ENCODE data around the gene ATP6V1G3.

Gene ATP6V1G3

DNA sequence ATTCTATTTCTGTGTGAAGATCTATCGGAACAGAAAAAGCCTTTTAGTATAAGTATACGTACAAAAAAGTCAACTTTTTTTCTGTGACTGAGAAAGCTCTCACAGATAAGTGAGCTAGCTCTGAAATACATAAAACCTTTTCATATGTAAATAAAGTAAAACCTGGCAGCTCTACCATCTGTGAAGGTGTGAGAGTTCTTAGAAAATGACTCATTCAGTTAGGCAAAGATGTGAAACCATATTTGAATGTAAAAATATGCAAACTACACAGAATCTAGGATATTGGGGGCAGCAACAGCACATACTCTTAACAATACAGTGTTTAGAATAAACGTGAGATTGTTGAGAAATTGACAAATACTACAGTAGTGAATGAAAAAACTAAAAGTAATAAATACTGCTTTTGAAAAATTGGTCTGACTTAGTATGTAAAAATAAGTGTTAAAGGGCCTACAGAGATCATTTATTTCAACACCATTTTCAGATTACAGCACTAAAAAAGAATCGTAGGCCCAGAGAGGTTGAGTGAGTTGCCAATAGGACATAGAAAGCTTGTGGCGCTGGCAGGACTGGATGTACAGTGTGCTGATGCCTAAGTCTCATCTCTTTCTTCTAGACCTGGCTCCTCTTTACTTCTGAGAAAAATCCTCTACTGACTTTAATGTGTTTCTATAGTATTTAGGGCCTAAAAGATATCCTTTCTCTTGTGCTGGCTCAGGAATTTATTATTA lies 19.8 kb downstream of the ATP6V1G3 start:
- no peak overlapping the region for H3K4me3 ChIP-seq (ENCODE audit: low read length)
- no peak for DNase-seq (ENCODE audit: low read depth)
- TF ChIP-seq, protein P1, sequence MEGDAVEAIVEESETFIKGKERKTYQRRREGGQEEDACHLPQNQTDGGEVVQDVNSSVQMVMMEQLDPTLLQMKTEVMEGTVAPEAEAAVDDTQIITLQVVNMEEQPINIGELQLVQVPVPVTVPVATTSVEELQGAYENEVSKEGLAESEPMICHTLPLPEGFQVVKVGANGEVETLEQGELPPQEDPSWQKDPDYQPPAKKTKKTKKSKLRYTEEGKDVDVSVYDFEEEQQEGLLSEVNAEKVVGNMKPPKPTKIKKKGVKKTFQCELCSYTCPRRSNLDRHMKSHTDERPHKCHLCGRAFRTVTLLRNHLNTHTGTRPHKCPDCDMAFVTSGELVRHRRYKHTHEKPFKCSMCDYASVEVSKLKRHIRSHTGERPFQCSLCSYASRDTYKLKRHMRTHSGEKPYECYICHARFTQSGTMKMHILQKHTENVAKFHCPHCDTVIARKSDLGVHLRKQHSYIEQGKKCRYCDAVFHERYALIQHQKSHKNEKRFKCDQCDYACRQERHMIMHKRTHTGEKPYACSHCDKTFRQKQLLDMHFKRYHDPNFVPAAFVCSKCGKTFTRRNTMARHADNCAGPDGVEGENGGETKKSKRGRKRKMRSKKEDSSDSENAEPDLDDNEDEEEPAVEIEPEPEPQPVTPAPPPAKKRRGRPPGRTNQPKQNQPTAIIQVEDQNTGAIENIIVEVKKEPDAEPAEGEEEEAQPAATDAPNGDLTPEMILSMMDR (conservative IDR thresholded peaks at IDR 0.05; ENCODE audit: low read length) = no peak

GRCh38 chr1:198519639-198520501 lies 20.6 kb downstream of the ATP6V1G3 start:
- H3K4me3 ChIP-seq (ENCODE audit: low read length) = no peak overlapping the region
- no peak for DNase-seq (ENCODE audit: low read depth)
- TF ChIP-seq, protein P1 (conservative IDR thresholded peaks at IDR 0.05; ENCODE audit: low read length) = no peak

- TF ChIP-seq, protein P1 (conservative IDR thresholded peaks at IDR 0.05; ENCODE audit: low read length) = no peak
- no peak for DNase-seq (ENCODE audit: low read depth)
- no peak overlapping the region for H3K4me3 ChIP-seq (ENCODE audit: low read length)
Observed at GRCh38 chr1:198517623-198518199, 22.8 kb downstream of the ATP6V1G3 start.

DNA sequence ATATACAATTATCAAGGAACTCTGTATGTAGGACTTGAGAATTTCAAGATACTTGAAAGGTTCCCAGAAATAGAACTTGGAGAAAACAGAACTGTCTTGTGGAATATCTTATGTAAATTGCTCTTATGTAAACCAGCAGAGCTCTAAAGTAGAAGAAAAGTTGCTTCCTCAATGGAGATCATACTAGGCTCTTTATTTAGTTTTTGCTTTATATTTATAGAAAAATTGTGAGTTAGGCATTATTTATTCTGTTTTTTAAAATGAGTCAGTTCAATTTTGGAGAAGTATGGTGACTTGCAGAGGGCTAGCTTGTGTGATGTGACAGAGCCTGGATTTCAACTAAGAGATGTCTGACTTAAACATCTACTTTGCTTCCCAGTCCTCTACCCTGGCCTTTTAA lies 40.4 kb downstream of the ATP6V1G3 start:
- no peak overlapping the region for H3K4me3 ChIP-seq (ENCODE audit: low read length)
- TF ChIP-seq, protein P1 (conservative IDR thresholded peaks at IDR 0.05; ENCODE audit: low read length) = no peak

DNA sequence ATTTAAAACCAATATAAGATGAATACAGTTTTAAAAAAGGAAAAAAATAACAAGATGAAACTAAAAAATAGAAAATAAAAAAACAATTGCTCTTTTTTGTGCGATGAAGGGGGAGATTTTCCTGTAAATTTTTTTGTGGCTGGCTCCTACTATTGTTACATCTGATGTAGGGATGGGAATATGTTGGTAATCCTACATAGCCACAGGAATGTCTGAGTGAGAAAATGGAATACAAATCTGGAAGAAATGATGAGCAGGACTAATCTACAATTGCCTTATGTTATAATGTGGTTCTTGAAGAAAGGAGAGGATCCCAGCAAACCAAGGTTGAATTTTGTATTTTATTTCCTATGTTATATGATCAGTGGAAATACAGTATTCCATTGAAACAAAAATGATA lies 40.9 kb downstream of the ATP6V1G3 start:
- TF ChIP-seq, protein P1 (conservative IDR thresholded peaks at IDR 0.05; ENCODE audit: low read length) = no peak
- DNase-seq (ENCODE audit: low read depth) = peak; percentile 90

More for the DNA sequence above, 40.4 kb downstream of the ATP6V1G3 start:
- DNase-seq (ENCODE audit: low read depth) = peak; percentile 20

DNA sequence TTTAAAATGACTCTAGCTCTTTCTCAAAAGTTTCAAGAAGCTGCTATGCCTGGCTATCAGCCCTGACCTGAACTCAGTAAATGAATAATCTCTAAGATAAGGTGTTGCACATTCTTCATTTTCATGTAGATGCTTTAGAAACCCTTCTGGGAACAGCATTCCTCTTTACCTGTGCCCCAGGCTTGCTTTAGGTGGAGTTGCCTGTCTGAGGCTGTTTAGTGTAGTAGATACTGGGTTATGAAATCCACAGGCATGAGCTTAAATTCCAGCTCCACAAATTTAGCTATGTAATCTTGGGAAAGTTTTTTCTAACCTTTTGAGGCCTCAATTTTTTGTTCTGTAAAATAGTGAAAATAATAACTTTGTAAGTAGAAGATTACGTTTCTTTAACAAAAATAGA lies 41.6 kb downstream of the ATP6V1G3 start:
- no peak overlapping the region for H3K4me3 ChIP-seq (ENCODE audit: low read length)
- peak; percentile 77 for DNase-seq (ENCODE audit: low read depth)
- TF ChIP-seq, protein P1 (conservative IDR thresholded peaks at IDR 0.05; ENCODE audit: low read length) = no peak

More for the DNA sequence above, 40.9 kb downstream of the ATP6V1G3 start:
- H3K4me3 ChIP-seq (ENCODE audit: low read length) = no peak overlapping the region
